Activated CD4-positive, alpha-beta memory T cell treated with anti-CD3 and anti-CD28 coated beads, Interleukin-2, amount 10 ng/mL, durations not matched to agents 7 days and 5 days (primary cell): ENCODE data around the gene TAF8. TPM values are rescaled to one million over a fixed set of nuclear protein-coding genes. Genes with fewer than 3 reads are reported as not detected.

ENCODE experiments used
- CTCF ChIA-PET: fragments of 350-600 bp; sonication (Branson Sonifier 250); formaldehyde crosslinking; loops from one replicate; lab custom pipeline; 2021; ENCODE audit warnings: antibody characterized with exemption, inconsistent platforms; lab: Charles Lee
- POLR2A ChIA-PET: fragments of 350-600 bp; sonication (Branson Sonifier 250); formaldehyde crosslinking; loops from one replicate; lab custom pipeline; 2021; ENCODE audit warnings: antibody characterized with exemption; lab: Charles Lee
- DNase-seq: peaks from one replicate; pipeline ENCODE4 v3.0.0-alpha.2; 2020
- H3K27ac Mint-ChIP-seq: one replicate; pipeline ENCODE4 v1.8.0; 2021; ENCODE audit warnings: mild to moderate bottlenecking, mixed read lengths
- H3K27me3 Mint-ChIP-seq: one replicate; pipeline ENCODE4 v1.8.0; 2021; ENCODE audit warnings: mixed read lengths
- H3K36me3 Mint-ChIP-seq: one replicate; pipeline ENCODE4 v1.8.0; 2021; ENCODE audit warnings: low read depth, mixed read lengths
- H3K4me1 Mint-ChIP-seq: one replicate; pipeline ENCODE4 v1.8.0; 2021; ENCODE audit warnings: mixed read lengths
- H3K4me3 Mint-ChIP-seq: one replicate; pipeline ENCODE4 v1.8.0; 2021; ENCODE audit warnings: mild to moderate bottlenecking, mixed read lengths
- H3K9me3 Mint-ChIP-seq: one replicate; pipeline ENCODE4 v1.8.0; 2021; ENCODE audit warnings: mixed read lengths
- total RNA-seq, 2 experiments: library from RNA; stranded (reverse); gene quantifications; one replicate each; pipeline ENCODE4 v1.2.3, GENCODE V29; 2021

Gene TAF8
- total RNA-seq, 2 experiments from 2014 or later: 48.0 to 55.1 TPM

- H3K27ac Mint-ChIP-seq: no peak overlapping the region
- peaks cover 9% of the 10 kb centered on the region for H3K27me3 Mint-ChIP-seq
- H3K4me3 Mint-ChIP-seq: no peak overlapping the region
- H3K4me1 Mint-ChIP-seq: no peaks in the 10 kb centered on the region
- no peaks in the 10 kb centered on the region for H3K9me3 Mint-ChIP-seq
- no peak for DNase-seq
- ChIA-PET POLR2A (no interaction called here), CTCF (interaction anchor here (0.6 kb wide), 1 partner anchor 16 kb away, joined by 3 read pairs; no protein-coding TSS in a partner anchor)
- H3K36me3 Mint-ChIP-seq: no peaks in the 10 kb centered on the region
These were observed 70.9 kb downstream of the TAF8 start for GRCh38 chr6:42120895-42121865.

DNA sequence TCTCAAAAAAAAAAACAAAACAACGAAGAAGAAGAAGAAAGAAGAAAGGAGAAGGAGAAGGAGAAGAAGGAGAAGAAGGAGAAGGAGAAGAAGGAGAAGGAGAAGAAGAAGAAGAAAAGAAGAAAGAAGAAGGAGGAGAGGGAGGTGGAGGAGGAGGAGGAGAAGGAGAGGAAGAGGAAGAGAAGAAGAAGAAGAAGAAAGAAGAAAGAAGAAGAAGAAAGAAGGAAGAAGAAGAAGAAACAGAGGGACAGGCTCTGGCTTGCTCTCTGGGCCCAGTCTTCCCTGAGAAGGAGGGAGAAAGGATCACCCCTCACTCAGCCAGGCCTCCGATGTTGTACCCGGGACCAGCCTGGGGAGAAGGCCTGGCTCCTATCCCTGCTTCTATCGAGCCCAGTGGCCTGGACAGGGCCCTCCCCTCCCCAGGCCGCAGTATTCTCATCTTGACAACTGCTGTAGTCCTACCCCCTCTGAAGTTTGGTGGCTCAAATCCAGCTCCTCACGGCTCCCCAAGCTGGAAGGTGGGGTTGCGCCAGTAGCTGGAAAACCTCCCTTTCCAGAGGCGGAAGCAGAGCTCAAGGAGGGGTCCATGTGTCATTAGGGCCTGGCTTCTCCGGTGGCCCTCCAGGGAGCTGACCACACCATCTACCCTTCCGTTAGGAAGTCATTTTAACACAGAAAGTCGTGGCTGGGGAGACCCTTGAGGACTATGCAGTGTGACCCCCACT is 73.2 kb downstream of the TAF8 start:
- CTCF ChIA-PET: interaction anchor here (0.5 to 2.7 kb wide), 3 partner anchors 19 to 219 kb away, joined by 3 to 7 read pairs (median 3); no protein-coding TSS in a partner anchor
- H3K27me3 Mint-ChIP-seq: no peaks in the 10 kb centered on the region
- H3K9me3 Mint-ChIP-seq: no peaks in the 10 kb centered on the region
- no peak for DNase-seq
- no peaks in the 10 kb centered on the region for H3K4me1 Mint-ChIP-seq
- H3K36me3 Mint-ChIP-seq: no peaks in the 10 kb centered on the region
- no peak overlapping the region for H3K27ac Mint-ChIP-seq
- H3K4me3 Mint-ChIP-seq: no peak overlapping the region
- POLR2A ChIA-PET: no interaction called here

GRCh38 chr6:42124223-42124836 is 74.0 kb downstream of the TAF8 start:
- H3K36me3 Mint-ChIP-seq: no peaks in the 10 kb centered on the region
- DNase-seq: no peak

GRCh38 chr6:42125231-42125630 is 74.9 kb downstream of the TAF8 start:
- no peak for DNase-seq
- POLR2A ChIA-PET: no interaction called here
- no peaks in the 10 kb centered on the region for H3K4me1 Mint-ChIP-seq
- H3K27ac Mint-ChIP-seq: no peak overlapping the region
- CTCF ChIA-PET: interaction anchor here (0.6 to 2.7 kb wide), 2 partner anchors 20 to 21 kb away, joined by 5 to 7 read pairs; no protein-coding TSS in a partner anchor
- H3K9me3 Mint-ChIP-seq: no peaks in the 10 kb centered on the region
- no peak overlapping the region for H3K4me3 Mint-ChIP-seq
- no peaks in the 10 kb centered on the region for H3K27me3 Mint-ChIP-seq
- H3K36me3 Mint-ChIP-seq: no peaks in the 10 kb centered on the region

More at GRCh38 chr6:42124223-42124836, 74.0 kb downstream of the TAF8 start:
- no peaks in the 10 kb centered on the region for H3K27me3 Mint-ChIP-seq
- no peaks in the 10 kb centered on the region for H3K4me1 Mint-ChIP-seq
- H3K4me3 Mint-ChIP-seq: no peak overlapping the region
- ChIA-PET POLR2A (no interaction called here), CTCF (interaction anchor here (0.5 to 2.7 kb wide), 3 partner anchors 20 to 101 kb away, joined by 3 to 7 read pairs (median 5); no protein-coding TSS in a partner anchor)
- no peak overlapping the region for H3K27ac Mint-ChIP-seq
- no peaks in the 10 kb centered on the region for H3K9me3 Mint-ChIP-seq

DNA sequence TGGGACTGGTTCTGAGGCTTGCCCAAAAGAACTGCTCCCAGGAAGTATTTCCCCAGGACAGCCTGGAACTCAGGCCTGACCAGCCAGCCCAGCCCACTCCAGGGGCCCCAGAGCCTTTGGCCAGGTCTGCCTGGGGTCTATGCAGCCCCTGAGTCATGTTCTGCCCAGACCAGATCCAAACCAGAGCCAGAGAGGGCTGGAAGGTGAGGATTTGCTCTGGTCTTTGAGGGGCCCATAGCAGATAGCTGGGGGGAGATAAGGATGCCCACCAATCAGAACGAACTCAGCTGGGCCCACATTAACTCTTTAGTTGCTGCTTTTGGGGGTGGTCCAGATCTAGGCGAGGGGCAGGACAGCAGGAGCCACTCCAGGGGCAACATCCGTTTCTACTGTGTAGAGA is 75.3 kb downstream of the TAF8 start:
- Mint-ChIP-seq H3K36me3 (no peaks in the 10 kb centered on the region), H3K4me1 (no peaks in the 10 kb centered on the region), H3K27me3 (no peaks in the 10 kb centered on the region), H3K27ac (no peak overlapping the region), H3K9me3 (no peaks in the 10 kb centered on the region), H3K4me3 (no peak overlapping the region)
- DNase-seq: no peak
- ChIA-PET POLR2A (no interaction called here), CTCF (no interaction called here)

DNA sequence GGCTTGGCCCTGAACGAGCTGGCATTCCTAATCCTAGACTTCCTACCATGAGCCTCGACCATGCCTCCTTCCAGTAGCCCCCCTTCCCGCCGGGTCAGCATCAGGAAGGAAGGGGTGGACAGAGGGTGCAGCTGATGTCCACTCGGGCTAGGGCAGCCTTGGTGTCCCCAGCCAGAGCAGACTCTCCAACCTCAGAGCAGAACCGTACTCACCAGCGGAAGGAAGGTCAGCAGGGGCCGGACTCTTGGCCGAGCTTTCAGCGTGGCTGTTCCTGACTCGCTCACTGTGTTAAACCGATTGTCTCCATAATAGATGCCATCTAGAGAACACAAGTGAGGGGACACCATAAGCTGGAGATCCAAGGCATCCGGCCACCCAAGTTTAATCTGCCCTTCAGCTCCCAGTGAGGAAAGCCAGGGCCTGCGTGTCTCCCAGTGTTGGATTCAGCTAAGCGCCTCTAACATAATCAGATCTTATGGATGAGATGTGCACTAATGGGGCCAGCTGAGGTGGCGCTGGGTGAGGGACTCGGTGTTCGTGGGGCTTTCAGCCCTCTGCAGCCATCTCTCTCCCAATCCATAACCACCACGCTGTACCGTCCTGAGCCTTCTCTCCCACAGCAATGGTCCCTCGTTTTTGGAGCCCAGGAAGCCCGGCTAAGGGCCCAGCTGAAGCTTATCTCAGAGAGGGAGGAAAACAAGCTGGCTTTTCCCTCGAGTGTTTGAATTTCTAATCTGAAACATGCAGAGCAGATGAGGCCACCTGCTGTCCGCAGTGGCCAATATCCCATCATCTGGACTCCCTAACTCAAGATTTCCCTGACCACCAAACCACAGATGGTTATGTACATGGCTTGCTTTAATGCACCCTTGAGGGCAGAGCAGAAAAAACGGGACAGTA is 78.4 kb downstream of the TAF8 start:
- no peak overlapping the region for H3K4me3 Mint-ChIP-seq
- no peak for DNase-seq
- ChIA-PET CTCF (interaction anchor here (0.5 kb wide), 1 partner anchor 26 kb away, joined by 5 read pairs; no protein-coding TSS in a partner anchor), POLR2A (no interaction called here)
- H3K9me3 Mint-ChIP-seq: no peaks in the 10 kb centered on the region
- H3K4me1 Mint-ChIP-seq: no peaks in the 10 kb centered on the region
- no peaks in the 10 kb centered on the region for H3K36me3 Mint-ChIP-seq
- H3K27ac Mint-ChIP-seq: no peak overlapping the region
- H3K27me3 Mint-ChIP-seq: no peaks in the 10 kb centered on the region

DNA sequence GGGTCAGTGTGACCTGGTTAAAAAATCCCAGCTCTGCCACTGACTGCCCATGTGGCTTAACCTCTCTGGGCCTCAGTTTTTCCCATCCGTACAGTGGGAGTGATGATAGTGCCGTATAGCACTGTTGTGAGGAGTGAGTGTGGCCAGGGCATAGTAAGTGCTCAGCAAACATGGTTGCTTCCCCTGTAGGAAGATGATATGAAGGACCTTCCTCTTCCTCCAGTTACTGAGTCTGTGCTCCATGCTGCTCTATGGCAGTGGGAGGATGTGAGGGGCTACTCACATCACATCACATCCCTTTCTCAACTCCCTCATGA is 79.0 kb downstream of the TAF8 start:
- H3K27me3 Mint-ChIP-seq: no peaks in the 10 kb centered on the region
- H3K9me3 Mint-ChIP-seq: no peaks in the 10 kb centered on the region
- ChIA-PET CTCF (no interaction called here), POLR2A (no interaction called here)
- no peak for DNase-seq
- no peak overlapping the region for H3K4me3 Mint-ChIP-seq
- H3K4me1 Mint-ChIP-seq: no peaks in the 10 kb centered on the region
- no peaks in the 10 kb centered on the region for H3K36me3 Mint-ChIP-seq
- H3K27ac Mint-ChIP-seq: no peak overlapping the region

DNA sequence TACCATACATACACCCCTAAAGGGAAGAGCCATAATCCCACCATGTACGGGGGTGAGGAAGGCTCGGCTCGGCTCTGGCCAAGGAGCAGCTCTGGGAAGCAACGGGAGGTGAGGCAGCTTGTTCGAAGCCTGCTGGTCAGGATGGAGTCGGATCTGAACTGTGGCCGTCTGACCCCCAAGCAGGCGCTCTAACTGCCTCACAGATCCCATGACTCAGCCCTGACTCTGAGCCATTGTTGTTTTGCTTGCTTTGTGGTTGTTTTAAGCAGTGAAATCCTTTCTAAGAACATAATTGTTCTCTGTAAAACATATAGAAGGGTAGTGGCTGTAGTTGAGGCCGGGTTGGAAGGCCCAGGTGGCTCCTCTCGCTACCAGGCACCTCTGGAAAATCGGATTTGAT is 81.2 kb downstream of the TAF8 start:
- no peaks in the 10 kb centered on the region for H3K9me3 Mint-ChIP-seq
- H3K27me3 Mint-ChIP-seq: no peaks in the 10 kb centered on the region
- no peak overlapping the region for H3K27ac Mint-ChIP-seq
- ChIA-PET CTCF (no interaction called here), POLR2A (no interaction called here)
- H3K4me1 Mint-ChIP-seq: peaks cover 1% of the 10 kb centered on the region
- no peaks in the 10 kb centered on the region for H3K36me3 Mint-ChIP-seq
- DNase-seq: no peak
- no peak overlapping the region for H3K4me3 Mint-ChIP-seq

- CTCF ChIA-PET: no interaction called here
- no peaks in the 10 kb centered on the region for H3K9me3 Mint-ChIP-seq
- peaks cover 7% of the 10 kb centered on the region for H3K4me1 Mint-ChIP-seq
- no peaks in the 10 kb centered on the region for H3K27me3 Mint-ChIP-seq
- no peak for DNase-seq
- no peak overlapping the region for H3K4me3 Mint-ChIP-seq
- POLR2A ChIA-PET: no interaction called here
- no peak overlapping the region for H3K27ac Mint-ChIP-seq
- no peaks in the 10 kb centered on the region for H3K36me3 Mint-ChIP-seq
These were observed 83.6 kb downstream of the TAF8 start for GRCh38 chr6:42133926-42134325.

DNA sequence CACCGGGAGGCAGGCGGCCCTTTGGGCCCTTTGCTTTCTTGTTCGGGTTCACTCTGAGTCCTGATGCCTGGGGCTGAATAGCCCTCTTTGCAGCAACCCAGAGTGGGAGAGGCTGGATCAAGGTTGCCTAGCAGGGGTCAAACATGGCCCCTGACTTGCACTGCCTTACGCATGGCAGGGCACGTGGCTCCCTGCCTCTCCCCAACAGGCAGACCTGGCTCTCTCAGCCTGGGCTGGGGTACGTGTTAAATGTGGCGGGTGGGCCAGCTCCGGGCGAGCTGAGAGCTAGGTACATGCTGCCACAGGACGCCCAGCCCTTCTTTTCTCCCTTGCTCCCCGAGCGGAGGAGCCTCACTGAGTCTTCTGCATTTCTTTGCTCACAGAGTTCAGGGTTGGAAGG is 84.8 kb downstream of the TAF8 start:
- Mint-ChIP-seq H3K4me3 (no peak overlapping the region), H3K36me3 (no peaks in the 10 kb centered on the region), H3K27me3 (peaks cover 2% of the 10 kb centered on the region), H3K9me3 (no peaks in the 10 kb centered on the region), H3K4me1 (peaks cover 7% of the 10 kb centered on the region), H3K27ac (no peak overlapping the region)
- POLR2A ChIA-PET: interaction anchor here (0.9 kb wide), 1 partner anchor 8 kb away, joined by 3 read pairs; no protein-coding TSS in a partner anchor
- DNase-seq: no peak
- CTCF ChIA-PET: interaction anchor here (1.5 kb wide), 1 partner anchor 31 kb away, joined by 3 read pairs; no protein-coding TSS in a partner anchor

DNA sequence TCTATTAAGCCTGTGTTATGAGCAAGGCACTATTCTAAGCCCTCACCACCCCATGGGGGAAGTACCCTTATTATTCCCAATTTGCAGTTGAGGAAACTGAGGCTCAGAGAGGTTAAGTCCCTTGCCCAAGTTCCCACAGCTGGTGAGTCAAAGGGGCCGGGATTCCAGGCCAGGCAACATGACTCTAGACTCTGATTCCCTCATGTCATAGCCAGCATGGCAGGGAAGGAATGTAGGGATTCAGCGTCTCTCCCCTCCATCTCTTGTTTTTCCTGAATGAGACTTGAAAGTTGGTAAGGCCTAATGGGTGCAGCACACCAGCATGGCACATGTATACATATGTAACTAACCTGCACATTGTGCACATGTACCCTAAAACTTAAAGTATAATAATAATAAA is 85.4 kb downstream of the TAF8 start:
- H3K27me3 Mint-ChIP-seq: peaks cover 8% of the 10 kb centered on the region
- CTCF ChIA-PET: interaction anchor here (1.5 kb wide), 1 partner anchor 32 kb away, joined by 3 read pairs; no protein-coding TSS in a partner anchor
- no peaks in the 10 kb centered on the region for H3K9me3 Mint-ChIP-seq
- H3K4me1 Mint-ChIP-seq: peaks cover 7% of the 10 kb centered on the region
- H3K27ac Mint-ChIP-seq: no peak overlapping the region
- H3K36me3 Mint-ChIP-seq: no peaks in the 10 kb centered on the region
- H3K4me3 Mint-ChIP-seq: no peak overlapping the region
- POLR2A ChIA-PET: interaction anchor here (0.9 kb wide), 1 partner anchor 9 kb away, joined by 3 read pairs; no protein-coding TSS in a partner anchor
- no peak for DNase-seq
